HL-60/S4 treated with phorbol 12-myristate 13-acetate at 8.2 ng/mL for 4 days and 3 days (cell line): ENCODE measurements around the gene PDE4D.

Experiments used
- in situ Hi-C: fragments of 300-500 bp; cut with MboI; formaldehyde crosslinking; loops from 2 replicates; pipeline ENCODE4 v1.15.0; 2022; ENCODE audit warnings: low sequenced_read_pairs

Gene PDE4D

GRCh38 chr5:58937031-58937681 lies 956.4 kb downstream of the PDE4D start:
- in situ Hi-C loops, result no loop called here

GRCh38 chr5:58934629-58935097 lies 958.9 kb downstream of the PDE4D start:
- in situ Hi-C loops, result no loop called here

GRCh38 chr5:58933891-58934628 lies 959.5 kb downstream of the PDE4D start:
- in situ Hi-C loops, result no loop called here

GRCh38 chr5:58932057-58932612 lies 961.4 kb downstream of the PDE4D start:
- in situ Hi-C loops, result no loop called here

GRCh38 chr5:58930520-58930919 lies 963.0 kb downstream of the PDE4D start:
- in situ Hi-C loops, result no loop called here

- in situ Hi-C loops, result no loop called here
These were observed 963.8 kb downstream of the PDE4D start for GRCh38 chr5:58929726-58930125.

- in situ Hi-C loops, result no loop called here
These were observed 965.6 kb downstream of the PDE4D start for GRCh38 chr5:58927938-58928337.

GRCh38 chr5:58927181-58927580 lies 966.3 kb downstream of the PDE4D start:
- in situ Hi-C loops, result no loop called here

- in situ Hi-C loops, result no loop called here
These were observed 967.0 kb downstream of the PDE4D start for GRCh38 chr5:58926541-58926935.

- in situ Hi-C loops, result no loop called here
These were observed 967.6 kb downstream of the PDE4D start for GRCh38 chr5:58925627-58926540.

- in situ Hi-C loops, result no loop called here
These were observed 969.2 kb downstream of the PDE4D start for GRCh38 chr5:58924306-58924705.

- in situ Hi-C loops, result no loop called here
These were observed 970.2 kb downstream of the PDE4D start for GRCh38 chr5:58923355-58923754.

- in situ Hi-C loops, result no loop called here
These were observed 970.9 kb downstream of the PDE4D start for GRCh38 chr5:58922461-58923171.

- in situ Hi-C loops, result no loop called here
These were observed 972.4 kb downstream of the PDE4D start for GRCh38 chr5:58921159-58921558.

GRCh38 chr5:58919833-58920232 lies 973.7 kb downstream of the PDE4D start:
- in situ Hi-C loops, result no loop called here
